LNCAP (cell line): ENCODE measurements around the gene RTN4.

Experiments used
- TF ChIP-seq, protein P1 (sequence below): fragments of 450-650 bp; IDR thresholded peaks from 2 replicates; pipeline ENCODE4 v1.5.1; 2017; ENCODE audit warnings: mild to moderate bottlenecking

The RTN4 gene

DNA sequence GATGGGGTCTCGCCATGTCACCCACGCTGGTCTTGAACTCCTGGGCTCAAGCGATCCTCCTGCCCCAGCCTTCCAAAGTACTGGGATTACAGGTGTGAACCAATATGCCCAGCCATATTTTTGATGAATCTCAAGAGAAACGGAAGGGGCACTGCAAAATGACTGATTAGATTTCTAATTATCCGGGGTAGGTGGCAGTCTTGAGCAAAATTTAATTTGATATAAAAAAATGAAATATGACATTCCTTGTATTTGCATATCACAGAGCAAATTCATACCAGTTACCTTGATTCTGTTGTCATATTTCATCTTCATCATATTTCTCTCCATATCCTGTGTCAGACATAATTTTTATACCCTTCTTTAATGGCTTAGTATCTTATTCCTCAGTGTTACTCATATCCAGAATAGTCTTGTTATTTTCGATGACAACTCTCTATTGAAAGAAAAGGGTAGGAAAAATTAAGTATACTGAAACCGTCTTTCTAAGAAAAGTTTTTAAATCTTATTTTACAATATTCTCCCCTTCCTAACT is 30.0 kb upstream of the RTN4 start:
- TF ChIP-seq, protein P1, sequence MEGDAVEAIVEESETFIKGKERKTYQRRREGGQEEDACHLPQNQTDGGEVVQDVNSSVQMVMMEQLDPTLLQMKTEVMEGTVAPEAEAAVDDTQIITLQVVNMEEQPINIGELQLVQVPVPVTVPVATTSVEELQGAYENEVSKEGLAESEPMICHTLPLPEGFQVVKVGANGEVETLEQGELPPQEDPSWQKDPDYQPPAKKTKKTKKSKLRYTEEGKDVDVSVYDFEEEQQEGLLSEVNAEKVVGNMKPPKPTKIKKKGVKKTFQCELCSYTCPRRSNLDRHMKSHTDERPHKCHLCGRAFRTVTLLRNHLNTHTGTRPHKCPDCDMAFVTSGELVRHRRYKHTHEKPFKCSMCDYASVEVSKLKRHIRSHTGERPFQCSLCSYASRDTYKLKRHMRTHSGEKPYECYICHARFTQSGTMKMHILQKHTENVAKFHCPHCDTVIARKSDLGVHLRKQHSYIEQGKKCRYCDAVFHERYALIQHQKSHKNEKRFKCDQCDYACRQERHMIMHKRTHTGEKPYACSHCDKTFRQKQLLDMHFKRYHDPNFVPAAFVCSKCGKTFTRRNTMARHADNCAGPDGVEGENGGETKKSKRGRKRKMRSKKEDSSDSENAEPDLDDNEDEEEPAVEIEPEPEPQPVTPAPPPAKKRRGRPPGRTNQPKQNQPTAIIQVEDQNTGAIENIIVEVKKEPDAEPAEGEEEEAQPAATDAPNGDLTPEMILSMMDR = no peak

DNA sequence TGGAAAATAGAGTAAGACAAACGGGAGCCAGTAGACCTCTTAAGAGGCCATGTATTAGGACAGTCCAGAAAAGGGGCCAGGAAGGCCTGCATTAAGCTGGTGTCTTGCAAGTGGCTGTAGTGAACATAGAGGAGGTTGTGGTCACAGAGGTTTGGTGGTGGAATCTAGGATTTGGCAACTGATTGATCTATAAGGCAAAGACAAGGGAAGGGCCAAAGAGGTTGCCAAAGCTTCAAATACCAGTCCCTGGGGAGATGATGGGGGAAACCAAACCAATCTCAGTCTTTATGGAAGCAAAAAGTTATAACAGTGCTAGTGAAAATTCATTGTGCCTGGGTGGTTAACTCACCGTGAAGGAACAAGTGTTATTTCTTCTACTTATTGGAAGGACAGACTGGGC is 28.7 kb upstream of the RTN4 start:
- TF ChIP-seq, protein P1 = no peak

DNA sequence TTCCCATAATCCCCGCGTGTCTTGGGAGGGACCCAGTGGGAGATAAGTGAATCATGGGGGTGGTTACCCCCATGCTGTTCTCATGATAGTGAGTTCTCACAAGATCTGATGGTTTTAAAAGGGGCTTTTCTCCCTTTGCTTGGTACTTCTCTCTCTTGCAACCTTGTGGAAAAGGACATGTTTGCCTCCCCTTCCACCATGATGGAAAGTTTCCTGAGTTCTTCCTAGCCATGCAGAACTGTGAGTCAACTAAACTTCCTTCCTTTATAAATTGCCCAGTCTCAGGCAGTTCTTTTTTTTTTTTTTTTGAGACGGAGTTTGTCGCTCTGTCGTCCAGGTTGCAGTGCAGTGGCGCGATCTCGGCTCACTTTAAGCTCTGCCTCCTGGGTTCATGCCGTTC is 26.5 kb upstream of the RTN4 start:
- TF ChIP-seq, protein P1 = no peak

DNA sequence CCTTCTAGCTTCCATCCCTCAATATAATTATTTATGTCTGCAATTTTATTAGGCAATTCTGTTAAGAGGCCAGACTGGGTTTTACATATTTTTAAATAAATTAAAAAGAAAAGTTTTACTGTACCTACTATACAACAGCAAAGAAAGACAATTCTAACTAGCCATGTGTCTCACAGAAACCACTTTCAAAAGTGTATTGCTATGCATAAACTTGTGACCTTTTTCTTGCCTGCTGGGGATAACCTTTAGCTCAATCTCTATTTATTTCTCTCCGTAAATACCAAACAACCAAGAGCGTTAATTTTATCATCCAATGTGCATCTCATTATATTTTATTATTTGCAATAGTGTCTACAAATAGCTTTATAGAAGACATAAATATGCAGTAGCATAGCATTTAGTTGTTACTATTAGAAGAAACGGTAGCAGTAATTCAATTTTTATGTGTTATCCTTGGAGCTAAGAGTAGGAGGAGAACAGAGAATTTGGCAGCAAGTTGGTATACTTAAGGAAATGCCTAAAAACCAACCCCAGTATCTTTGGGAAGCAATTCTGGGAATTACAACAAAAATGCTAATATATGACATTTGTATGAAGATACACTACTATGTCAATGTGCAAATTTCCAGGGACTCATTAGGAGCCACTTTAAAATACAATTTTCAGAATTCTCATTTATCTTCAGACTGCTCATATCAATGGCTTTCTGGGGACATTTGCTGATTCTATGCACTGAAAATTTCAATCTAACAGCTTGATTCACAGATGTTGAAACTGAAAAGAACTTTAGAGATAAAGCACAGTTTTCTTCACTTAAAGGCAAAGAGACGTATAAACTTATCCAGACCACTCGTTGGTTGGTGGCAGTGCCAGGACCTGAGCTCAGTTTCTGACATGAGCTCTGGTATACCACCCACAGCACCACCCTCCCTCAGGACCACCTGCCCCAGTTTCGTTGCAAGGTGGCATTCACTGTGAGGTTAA is 23.0 kb upstream of the RTN4 start:
- TF ChIP-seq, protein P1 = no peak

DNA sequence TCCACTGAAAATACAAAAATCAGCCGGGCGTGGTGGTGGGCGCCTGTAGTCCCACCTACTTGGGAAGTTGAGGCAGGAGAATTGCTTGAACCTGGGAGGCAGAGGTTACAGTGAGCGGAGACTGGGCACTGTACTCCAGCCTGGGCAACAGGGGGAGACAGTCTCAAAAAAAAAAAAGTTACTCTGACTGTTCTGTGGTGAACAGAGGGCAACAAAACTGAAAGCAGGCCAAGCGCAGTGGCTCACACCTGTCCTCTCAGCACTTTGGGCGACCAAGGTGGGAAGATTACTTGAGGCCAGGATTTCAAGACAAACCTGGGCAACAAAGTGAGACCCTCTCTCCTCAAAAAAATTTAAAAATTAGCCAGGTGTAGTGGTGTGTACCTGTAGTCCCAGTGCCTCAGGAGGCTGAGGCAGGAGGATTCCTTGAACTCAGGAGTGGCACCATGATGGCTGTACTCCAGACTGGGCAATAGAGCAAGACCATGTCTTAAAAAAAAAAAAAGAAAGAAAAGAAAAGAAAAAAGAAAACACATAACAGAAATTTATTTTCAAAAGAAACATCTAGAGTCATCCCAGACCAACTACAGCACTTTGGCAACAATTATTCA is 13.6 kb upstream of the RTN4 start:
- TF ChIP-seq, protein P1 = no peak

DNA sequence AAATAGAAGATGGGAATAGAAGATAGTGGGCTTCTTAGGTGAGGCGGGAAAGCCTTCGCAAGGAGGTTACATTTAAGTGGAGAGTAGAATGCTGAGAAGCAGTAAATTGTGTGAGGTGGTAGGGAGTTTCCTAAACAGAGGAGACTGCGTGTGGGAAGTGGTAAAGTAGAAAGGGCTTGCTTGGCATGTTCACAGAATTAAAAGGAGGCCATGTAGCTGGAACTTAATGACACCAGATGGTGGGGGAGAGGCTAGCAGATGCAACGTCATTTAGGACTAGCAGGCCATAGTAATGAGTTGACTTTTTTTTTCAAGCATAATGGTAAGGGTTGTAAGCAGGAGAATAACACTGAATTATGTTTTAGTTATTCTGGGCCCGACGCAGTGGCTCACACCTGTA is 13.0 kb upstream of the RTN4 start:
- TF ChIP-seq, protein P1 = no peak

DNA sequence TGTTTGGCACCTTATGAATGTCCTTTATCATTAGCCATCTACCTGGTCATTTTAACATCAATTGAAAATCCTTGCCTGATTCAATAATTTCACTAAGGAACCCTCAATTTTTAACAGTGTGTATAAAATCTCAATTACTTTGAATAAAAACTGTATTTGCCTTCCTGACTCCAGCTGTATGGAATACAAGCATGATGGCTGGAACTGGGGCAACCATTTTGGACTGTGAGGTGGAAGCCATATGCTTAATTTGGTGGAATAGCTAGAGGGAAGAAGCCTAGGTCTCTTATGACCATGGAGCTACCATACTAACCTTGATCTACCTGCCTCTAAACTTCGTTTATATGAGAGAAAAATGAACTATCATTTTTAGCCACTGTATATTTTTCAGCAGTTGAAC is 12.5 kb upstream of the RTN4 start:
- TF ChIP-seq, protein P1 = no peak
